Stimulated activated CD4-positive, alpha-beta T cell treated with anti-CD3 and anti-CD28 coated beads, Interleukin-12 subunit alpha, Interleukin-12 subunit beta, amount 100 ng/mL, for 24 hours (primary cell): Measurements from ENCODE around the gene KLHDC3.
"Not testable (repeated sequence)": the region's sequence is repeated elsewhere in the genome, so short reads cannot be mapped to it uniquely, and the experiment has no call there.

Source experiments
- DNase-seq, 2 experiments: peaks; one replicate each; pipeline ENCODE4 v3.0.0-alpha.2; 2020; ENCODE audit warnings: low read depth in 2 of 2

KLHDC3 gene

DNA sequence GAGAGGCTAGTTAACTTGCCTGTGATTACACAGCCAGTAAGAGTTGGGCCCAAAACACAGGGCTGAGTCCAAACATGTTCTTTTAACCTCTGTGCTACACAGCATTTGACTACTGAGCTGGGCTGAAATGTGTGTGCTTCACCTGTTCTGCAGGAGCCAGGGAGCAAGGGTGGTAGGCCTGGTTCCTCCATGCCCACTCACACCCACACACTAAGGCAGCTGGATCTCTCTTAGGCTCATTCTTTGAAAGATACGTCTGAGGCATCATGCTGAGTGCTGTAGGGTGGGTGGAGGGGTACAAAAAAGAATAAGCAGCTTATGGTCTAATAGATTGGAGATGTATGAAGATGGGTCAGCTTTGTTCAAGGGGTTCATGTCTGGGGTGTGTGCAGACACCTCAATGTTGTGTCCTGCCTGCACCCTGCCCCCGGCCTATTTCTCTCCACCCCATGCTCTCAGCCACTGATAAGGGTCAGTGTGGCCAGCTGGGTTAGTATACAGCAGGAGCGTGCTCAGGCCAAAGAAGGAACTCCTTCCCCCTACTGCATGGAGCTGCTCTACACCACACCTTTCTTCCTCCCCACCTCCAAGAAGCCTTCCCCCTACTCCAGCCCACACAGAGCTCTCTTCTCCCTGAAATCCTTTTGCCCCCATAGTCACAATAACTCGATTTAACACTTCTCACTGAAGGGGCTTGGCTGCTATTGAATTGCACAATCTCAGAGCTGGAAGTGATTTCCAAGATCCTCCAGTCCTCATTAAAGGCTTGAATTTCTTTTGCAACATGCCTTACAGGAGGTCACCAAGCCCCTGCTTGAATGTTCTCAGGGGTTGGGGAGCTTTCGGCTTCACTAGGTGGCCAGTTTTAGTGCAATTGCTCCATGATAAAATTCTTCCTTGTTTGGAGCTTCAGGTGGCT lies 26.3 kb upstream of the KLHDC3 start:
- no peak for DNase-seq

DNA sequence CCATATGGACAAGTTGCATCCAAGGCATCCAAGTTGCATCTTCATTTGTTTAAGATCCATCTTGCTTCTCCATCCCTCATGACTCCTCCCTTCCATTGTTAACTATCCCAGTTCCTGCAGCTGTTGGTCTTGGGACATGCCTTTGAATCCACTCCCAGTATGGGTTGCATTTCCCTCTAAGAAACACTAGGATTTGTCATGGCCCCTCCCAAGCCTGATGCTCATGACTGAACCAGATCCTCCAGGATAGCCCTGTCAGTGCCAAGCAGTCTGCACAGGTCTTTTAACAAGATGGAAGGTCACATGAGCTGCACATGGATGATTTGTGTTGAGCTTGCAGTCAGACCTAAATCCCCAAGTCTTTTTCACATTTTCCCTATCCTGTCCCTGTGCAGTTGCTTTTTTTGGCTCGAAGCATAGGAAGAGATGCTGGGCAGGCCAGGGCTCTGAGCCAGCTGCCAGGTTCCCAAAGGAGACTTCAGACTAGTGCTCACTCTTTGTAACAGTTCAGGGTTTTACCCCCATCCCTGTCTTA lies 25.5 kb upstream of the KLHDC3 start:
- no peak for DNase-seq

GRCh38 chr6:42989923-42990322 lies 24.1 kb upstream of the KLHDC3 start:
- no peak for DNase-seq

- no peak for DNase-seq
These were observed 20.6 kb upstream of the KLHDC3 start for GRCh38 chr6:42993445-42993844.

GRCh38 chr6:42996513-42996912 lies 17.5 kb upstream of the KLHDC3 start:
- DNase-seq = no peak

DNA sequence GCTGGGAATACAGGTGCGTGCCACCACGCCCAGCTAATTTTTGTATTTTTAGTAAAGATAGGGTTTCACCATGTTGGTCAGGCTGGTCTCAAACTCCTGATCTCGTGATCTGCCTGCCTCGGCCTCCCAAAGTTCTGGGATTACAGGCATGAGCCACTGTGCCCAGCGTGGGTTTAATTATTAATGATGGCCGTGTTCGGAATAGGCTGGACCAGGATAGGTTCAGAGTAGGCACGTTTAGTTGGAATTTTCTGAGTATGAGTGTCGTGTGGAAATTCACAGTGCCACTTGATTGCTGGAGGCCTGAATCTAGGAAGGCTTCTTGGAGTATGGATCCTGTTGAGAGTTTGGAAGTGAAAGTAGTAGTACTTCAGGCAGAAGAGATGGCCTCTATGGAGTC lies 15.8 kb upstream of the KLHDC3 start:
- DNase-seq = not testable (repeated sequence)

- DNase-seq = no peak
These were observed 12.2 kb upstream of the KLHDC3 start for GRCh38 chr6:43001843-43002242.

DNA sequence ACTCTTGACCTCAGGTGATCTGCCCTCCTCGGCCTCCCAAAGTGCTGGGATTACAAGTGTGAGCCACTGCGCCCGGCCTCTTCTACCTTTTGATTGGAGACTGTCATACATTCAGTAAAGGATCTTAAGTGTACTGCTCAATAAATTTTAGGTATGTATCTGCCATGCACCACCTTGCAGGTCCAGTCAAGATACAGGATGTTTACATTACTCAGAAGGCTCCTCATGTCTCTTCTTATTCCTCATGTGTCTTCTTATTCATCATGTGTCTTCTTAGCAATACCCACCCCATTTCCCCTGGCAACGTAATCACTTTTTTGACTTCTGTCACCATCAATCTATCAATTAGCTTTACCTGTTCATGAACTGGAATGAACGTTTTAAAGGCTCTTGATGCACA lies 8.2 kb upstream of the KLHDC3 start:
- DNase-seq = no peak

DNA sequence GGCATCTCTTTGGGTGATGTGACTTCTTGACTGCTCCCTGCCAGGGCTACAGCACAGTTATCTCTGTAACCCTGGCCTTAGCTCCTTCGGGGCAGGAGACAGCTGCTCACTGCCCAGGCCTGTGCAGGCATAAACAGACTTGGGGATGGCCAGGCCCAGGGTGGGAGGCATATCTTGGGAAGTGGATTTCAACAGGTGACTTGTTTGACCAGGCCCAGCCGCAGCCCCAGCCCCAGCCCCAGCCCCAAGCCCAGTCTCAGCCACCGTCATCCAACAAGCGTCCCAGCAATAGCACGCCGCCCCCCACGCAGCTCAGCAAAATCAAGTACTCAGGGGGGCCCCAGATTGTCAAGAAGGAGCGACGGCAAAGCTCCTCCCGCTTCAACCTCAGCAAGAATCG lies 7.8 kb upstream of the KLHDC3 start:
- DNase-seq = no peak

DNA sequence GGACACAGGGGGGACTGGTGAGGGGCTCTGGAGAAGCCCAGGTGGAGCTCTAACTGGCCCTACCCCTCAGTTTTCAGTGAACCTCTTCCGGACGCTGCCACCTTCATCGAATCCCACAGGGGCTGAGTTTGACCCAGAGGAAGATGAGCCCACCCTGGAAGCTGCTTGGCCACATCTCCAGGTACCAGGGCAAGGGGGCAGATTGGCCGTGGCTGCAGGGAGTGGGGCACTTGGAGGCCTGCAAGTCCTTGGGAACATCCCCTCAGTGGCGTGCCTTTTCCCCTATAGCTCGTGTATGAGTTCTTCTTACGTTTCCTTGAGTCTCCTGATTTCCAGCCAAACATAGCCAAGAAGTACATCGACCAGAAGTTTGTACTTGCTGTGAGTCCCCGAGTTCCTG lies 6.9 kb upstream of the KLHDC3 start:
- no peak for DNase-seq

DNA sequence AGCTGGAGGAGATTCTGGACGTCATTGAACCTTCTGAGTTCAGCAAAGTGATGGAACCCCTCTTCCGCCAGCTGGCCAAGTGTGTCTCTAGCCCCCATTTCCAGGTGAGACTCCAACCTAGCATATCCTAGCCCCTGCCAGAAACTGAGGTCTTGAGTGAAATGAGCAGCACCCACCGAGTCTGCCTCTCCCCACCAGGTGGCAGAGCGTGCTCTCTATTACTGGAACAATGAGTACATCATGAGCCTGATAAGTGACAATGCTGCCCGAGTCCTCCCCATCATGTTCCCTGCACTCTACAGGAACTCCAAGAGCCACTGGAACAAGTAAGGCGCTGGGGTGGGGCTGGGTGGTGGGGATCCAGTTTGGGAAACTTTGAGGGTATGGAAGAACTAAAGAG lies 4.9 kb upstream of the KLHDC3 start:
- no peak for DNase-seq

DNA sequence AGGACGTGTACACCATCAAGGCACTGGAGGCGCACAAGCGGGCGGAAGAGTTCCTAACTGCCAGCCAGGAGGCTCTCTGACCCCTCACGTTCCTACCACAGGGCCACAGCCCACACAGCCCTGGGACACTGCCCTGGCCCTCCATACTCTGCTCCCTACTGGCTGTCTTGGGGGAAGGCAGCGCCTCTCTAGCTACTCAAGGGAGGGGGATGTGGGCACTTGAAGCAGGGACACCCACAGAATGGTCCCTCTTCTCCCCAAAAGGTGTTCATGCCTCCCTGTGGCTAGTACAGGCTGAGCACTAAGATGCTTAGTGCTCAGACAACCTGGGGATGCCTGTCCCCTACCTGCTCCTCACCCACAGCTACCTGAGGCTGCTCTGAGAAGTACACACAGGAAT lies 2.8 kb upstream of the KLHDC3 start:
- DNase-seq = no peak

- DNase-seq = no peak
These were observed 1.7 kb upstream of the KLHDC3 start for GRCh38 chr6:43012364-43012763.

DNA sequence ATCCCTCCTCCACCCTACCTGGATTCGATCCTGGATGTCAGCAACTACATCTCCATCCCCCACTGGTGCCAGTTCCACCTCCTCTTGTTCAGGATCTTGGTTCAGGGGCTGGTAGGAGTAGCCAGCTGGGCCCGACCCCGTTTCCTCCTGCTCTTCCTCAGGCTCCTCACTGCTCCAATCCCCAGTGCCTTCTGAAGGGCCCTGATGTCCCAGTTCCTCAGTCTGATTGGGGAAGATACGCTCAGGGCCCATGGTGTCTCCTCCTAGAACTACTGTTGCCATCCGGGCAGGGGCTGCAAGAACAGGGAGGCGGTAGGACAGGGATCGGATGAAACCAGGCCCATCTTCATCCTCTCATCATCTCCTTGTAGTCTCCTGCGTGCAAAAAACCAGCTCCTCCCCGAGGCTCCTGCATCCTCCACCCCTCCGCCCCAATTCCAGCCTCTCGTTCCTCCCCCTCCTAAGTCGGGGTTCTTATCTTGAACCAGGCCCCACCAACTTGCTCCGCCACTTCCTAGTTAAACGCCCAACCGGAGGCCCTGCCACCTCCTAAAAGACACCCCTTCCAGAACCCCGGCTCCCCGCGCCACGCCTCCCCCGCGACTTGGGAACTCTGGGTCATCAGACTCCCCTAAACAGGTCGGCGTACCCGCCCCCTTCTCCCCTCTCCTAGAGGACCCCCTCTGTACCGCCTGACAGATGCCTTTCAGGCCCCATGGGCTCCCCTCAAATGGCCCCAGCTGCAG lies 779 bp upstream of the KLHDC3 start:
- no peak for DNase-seq

GRCh38 chr6:43014434-43014909 lies 423 bp downstream of the KLHDC3 start:
- DNase-seq = no peak

DNA sequence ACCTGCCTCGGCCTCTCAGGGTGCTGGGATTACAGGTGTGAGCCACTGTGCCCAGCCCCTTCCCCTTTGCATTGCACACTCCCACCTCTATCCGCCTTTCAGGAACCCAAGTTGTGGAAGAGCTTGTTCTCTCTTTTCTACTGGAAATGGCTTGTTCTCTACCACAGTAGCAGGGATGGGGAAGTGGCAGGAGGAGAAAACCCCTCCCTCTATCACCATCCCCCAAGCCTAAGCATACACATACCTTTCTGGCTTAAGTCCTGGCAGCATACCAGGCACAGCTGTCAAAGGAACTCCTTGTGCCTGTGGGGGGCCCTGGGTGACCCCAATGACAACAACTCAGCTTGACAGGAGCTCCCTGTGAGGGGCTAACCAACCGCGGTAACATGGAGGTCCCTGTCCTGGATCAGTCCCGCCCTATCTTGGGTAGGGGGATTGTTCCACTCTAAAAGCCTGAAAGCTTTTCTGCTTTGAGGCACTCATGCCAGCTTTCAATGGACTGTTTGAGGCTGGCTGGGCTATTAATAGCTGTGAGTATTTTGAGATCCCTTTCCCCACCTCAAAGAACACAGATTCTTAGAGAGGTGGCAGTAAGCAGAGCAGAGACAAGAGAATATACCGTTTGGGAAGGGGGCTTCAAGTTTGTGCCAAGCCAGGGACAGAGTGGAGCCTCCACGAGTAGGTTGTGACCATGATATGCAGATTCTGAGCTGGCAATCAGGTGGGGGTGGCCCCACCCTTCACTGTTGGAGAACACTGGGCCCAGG lies 2.3 kb downstream of the KLHDC3 start:
- no peak for DNase-seq

DNA sequence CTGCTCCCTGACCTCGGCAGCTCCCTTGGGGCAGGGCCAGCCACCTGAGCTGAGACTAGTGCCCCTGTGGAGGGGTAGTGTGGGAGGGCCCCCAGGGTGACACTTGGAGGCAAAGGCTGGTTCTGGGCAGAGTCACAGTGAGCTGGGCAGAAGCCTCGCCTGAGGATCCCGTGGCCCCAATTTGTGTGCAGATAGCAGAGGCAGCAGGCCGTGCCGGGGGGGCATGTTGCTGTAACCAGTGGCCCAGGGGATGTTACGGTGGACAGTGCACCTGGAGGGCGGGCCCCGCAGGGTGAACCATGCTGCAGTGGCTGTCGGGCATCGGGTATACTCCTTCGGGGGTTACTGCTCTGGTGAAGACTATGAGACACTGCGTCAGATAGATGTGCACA lies 2.9 kb downstream of the KLHDC3 start:
- no peak for DNase-seq

DNA sequence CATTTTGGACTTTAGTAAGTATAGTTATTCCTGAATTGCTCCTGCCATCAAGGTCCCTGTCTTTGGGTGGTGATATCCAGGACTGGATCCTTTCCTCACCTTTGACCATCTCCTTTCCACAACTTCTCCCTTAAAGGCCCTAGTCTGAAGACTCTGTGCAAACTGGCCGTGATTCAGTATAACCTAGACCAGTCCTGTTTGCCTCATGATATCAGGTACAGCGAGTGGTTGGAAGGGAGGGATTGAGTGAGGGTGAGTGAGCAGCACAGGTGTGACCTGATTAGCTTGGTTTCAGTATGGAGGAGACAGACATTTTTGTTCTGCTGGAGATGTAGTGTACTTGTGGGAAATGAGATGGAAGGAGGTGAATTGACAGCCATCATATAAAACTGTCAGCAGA lies 5.1 kb downstream of the KLHDC3 start:
- no peak for DNase-seq

GRCh38 chr6:43020052-43020705 lies 6.1 kb downstream of the KLHDC3 start:
- no peak for DNase-seq

GRCh38 chr6:43020847-43021246 lies 6.8 kb downstream of the KLHDC3 start:
- DNase-seq = no peak

DNA sequence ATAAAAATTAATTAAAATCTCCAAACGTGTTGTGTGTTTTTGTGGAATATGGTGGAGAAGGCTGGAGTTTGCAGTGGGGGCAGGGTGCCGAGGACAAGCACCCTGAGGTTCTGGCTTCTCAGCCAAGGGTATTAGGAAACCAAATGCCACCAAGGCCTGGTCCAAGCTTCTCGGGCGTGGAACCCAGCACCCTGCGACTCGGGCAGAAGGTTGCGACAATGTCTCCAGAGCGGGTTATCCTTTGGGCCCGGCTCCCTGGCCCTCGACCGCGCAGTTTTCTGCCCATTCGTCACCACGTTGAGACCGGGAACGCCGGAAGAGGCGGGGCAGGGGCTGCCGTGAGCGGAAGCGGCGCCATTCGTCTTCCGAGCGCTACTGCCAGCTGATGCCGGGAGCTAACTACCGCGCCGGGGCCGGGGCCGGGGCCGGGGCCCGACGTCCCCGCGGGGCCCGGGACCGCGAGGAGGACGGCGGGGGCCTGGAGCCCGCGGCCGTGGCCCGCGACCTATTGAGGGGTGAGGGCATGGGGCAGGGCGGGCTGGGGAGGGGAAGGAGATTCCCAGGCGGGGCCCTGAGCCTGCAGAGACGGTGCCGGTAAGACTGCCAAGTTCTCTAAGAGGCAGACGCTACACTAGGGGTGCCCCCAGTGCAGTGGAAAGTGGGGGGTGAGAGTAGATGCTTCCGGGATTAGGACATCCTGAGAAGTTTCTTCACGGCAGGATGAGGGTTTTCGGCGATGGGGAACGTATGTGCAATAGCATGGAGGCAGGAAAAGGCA lies 7.4 kb downstream of the KLHDC3 start, which contains the start of gene RRP36:
RRP36 (plus strand) TSS at position 354 of the 778 bp plus-strand sequence; CDS start at position 386, 32 bp downstream.
- peak; percentile 62 to 69 for DNase-seq
